HFFc6 (cell line): Measurements from ENCODE around the gene ADAMTS10. TPM values are rescaled to one million over a fixed set of nuclear protein-coding genes. Genes with fewer than 3 reads are reported as not detected.

Experiments used
- DNase-seq: peaks from one replicate; pipeline ENCODE4 v3.0.0-alpha.2; 2018
- H3K27ac Mint-ChIP-seq: 2 replicates; pipeline ENCODE4 v1.8.0; 2020; ENCODE audit warnings: mild to moderate bottlenecking, mixed read lengths
- H3K27me3 Mint-ChIP-seq: 2 replicates; pipeline ENCODE4 v1.8.0; 2021; ENCODE audit warnings: mild to moderate bottlenecking, moderate library complexity, mixed read lengths; ENCODE audit not compliant: insufficient read depth
- H3K36me3 Mint-ChIP-seq: 2 replicates; pipeline ENCODE4 v1.8.0; 2021; ENCODE audit warnings: low read depth, mixed read lengths
- H3K4me1 Mint-ChIP-seq: 2 replicates; pipeline ENCODE4 v1.8.0; 2020; ENCODE audit warnings: low read depth, mixed read lengths
- H3K4me3 Mint-ChIP-seq: 2 replicates; pipeline ENCODE4 v1.8.0; 2020; ENCODE audit warnings: mild to moderate bottlenecking, moderate library complexity, mixed read lengths
- H3K9me3 Mint-ChIP-seq: 2 replicates; pipeline ENCODE4 v1.8.0; 2020; ENCODE audit warnings: mild to moderate bottlenecking, mixed read lengths
- long read RNA-seq: library from polyadenylated mRNA; unstranded; transcript quantifications from one replicate; pipeline ENCODE4 v2.0.0, GENCODE V29; 2019
- total RNA-seq, 6 experiments: library from RNA; stranded (reverse); fragmentation: NEBNext Ultra II Directional; extraction: Animal tissue kit (Norgen Biotek cat#: 25700); gene quantifications; 2 replicates in 1 of 6; 3 replicates in 5 of 6; pipeline ENCODE4 v1.2.3, GENCODE V29; 2021
- TF ChIP-seq, protein P1 (sequence below): fragments of 200-600 bp; sonication (generic); IDR thresholded peaks from 2 replicates; pipeline ENCODE4 v1.5.0; 2021; ENCODE audit warnings: antibody characterized with exemption, mild to moderate bottlenecking

The ADAMTS10 gene
- total RNA-seq, result 1 to 10 TPM in 4 of 6 experiments, under 1 TPM in 2; 0.78 to 2.1 (median 1.5) TPM
- long read RNA-seq, result 0 reads

DNA sequence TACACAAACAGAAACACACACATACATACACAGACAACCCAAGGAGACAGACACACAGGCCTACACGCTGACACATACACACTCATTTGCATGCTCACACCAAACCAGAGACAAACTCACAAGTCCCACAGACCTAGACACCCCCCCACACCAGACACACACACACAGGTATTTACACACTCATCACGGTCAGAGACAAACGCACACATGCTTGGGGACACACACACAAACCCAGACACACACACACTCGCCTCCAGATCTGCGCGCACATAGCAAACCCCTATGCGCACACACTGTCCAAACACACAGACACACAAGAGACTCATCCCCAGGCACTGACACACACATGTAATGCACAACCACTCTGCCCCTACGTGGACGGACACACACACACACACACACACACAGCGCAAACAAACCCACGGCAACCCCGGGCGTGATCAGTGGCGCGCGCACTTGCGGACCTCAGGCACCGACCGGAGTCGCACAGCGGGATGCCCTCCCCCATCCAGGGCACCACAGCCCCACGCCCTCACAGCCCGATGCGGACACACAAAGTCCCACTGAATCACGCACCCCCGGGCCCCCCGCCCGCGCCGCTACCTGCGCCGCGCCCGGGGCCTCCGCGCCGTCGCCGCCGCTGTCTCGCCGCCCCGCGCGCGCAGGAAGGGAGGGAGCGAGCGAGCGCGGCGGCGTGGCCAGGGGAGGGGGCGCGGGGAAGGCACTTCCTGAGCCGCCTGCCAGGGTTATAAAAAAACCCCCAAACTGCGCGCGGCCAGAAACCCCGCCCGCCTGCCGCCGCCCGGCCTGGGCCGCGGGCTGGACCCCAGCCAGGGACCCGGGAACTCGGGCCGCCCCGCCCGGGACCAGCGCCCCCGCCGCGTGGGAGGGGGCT lies at the start of gene ADAMTS10:
Gene ADAMTS10 (minus strand): TSS at position 675 of the 895 bp plus-strand sequence. CDS start 5,005 bp downstream, outside the sequence.
- no peak for DNase-seq
- TF ChIP-seq, protein P1, sequence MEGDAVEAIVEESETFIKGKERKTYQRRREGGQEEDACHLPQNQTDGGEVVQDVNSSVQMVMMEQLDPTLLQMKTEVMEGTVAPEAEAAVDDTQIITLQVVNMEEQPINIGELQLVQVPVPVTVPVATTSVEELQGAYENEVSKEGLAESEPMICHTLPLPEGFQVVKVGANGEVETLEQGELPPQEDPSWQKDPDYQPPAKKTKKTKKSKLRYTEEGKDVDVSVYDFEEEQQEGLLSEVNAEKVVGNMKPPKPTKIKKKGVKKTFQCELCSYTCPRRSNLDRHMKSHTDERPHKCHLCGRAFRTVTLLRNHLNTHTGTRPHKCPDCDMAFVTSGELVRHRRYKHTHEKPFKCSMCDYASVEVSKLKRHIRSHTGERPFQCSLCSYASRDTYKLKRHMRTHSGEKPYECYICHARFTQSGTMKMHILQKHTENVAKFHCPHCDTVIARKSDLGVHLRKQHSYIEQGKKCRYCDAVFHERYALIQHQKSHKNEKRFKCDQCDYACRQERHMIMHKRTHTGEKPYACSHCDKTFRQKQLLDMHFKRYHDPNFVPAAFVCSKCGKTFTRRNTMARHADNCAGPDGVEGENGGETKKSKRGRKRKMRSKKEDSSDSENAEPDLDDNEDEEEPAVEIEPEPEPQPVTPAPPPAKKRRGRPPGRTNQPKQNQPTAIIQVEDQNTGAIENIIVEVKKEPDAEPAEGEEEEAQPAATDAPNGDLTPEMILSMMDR, result no peak
- Mint-ChIP-seq H3K27ac (peak within 1 kb of the TSS; percentile 53), H3K4me3 (peak within 1 kb of the TSS; percentile 84), H3K36me3 (no peaks in the 10 kb centered on the region), H3K4me1 (peaks cover 38% of the 10 kb centered on the region), H3K27me3 (peaks cover 2% of the 10 kb centered on the region; the same call in 1 of the 2 replicates), H3K9me3 (no peaks in the 10 kb centered on the region)

DNA sequence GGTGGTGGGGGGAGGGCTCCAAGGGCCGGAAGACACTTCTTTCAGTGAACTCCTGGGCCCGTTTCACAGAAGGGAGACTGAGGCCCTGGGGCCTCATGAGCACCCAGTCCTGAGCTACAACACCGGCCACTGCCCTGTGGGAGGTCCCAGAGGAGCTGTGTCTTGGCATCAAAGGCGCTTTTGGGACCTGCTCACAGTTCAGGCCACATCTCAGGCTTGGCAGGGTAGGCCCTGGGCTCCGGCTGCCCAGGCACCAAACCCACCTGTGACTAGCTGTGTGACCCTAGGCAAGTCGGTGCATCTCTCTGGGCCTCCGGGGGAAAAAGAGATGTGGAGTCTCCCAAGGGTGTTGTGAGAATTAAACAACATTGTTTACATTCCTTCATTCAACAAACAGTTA lies 49.4 kb upstream of the ADAMTS10 start:
- peaks cover 14% of the 10 kb centered on the region for H3K27me3 Mint-ChIP-seq
- TF ChIP-seq, protein P1, result no peak
- H3K4me3 Mint-ChIP-seq, result no peak overlapping the region
- no peak overlapping the region for H3K27ac Mint-ChIP-seq
- no peak for DNase-seq
- no peaks in the 10 kb centered on the region for H3K36me3 Mint-ChIP-seq
- H3K4me1 Mint-ChIP-seq, result no peaks in the 10 kb centered on the region
- peaks cover 5% of the 10 kb centered on the region; the same call in 1 of the 2 replicates for H3K9me3 Mint-ChIP-seq

DNA sequence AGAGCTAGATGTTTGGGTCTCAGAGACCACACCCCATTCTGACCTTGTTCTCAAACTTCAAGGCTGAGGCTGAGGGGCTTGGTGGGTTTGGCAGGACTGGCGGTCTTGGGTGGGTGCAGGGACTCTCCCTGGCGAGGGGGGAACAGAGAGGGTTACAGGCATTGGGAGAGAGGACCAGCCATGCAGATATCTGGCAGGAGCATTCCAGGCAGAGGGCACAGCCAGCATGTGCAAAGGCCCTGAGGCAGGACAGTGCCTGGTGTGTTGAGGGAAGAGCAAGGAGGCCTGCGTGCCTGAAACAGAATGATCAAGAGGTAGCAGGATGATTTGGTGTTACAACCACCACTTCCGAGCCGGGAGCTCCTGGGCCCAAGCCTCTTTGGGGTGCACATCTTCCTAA lies 47.4 kb upstream of the ADAMTS10 start:
- H3K36me3 Mint-ChIP-seq, result no peaks in the 10 kb centered on the region
- no peak overlapping the region for H3K4me3 Mint-ChIP-seq
- no peak for DNase-seq
- H3K9me3 Mint-ChIP-seq, result peaks cover 5% of the 10 kb centered on the region; the same call in 1 of the 2 replicates
- TF ChIP-seq, protein P1, result no peak
- H3K27me3 Mint-ChIP-seq, result peaks cover 15% of the 10 kb centered on the region
- H3K27ac Mint-ChIP-seq, result no peak overlapping the region
- H3K4me1 Mint-ChIP-seq, result no peaks in the 10 kb centered on the region

DNA sequence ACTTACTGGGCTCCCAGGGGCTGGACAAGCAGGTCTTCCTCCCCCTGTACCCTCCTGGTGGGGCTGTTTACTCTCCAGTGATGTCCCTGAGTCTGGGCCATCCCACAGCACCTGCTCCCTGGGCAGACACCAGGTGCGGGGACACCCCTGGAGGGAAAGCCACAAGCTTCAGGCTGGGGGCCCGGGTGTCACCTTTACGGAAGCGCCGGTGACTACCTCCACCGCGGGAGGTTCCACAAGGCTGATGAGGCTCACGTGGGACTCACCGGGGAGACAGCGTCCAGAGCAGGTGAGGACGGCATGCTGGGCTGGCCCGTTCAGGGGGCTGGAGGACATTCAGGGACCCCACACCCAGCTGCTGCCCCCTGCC lies 44.8 kb upstream of the ADAMTS10 start:
- H3K9me3 Mint-ChIP-seq, result no peaks in the 10 kb centered on the region
- H3K27ac Mint-ChIP-seq, result no peak overlapping the region
- no peak overlapping the region for H3K4me3 Mint-ChIP-seq
- H3K27me3 Mint-ChIP-seq, result peaks cover 22% of the 10 kb centered on the region
- DNase-seq, result no peak
- TF ChIP-seq, protein P1, result no peak
- H3K36me3 Mint-ChIP-seq, result no peaks in the 10 kb centered on the region
- no peaks in the 10 kb centered on the region for H3K4me1 Mint-ChIP-seq

DNA sequence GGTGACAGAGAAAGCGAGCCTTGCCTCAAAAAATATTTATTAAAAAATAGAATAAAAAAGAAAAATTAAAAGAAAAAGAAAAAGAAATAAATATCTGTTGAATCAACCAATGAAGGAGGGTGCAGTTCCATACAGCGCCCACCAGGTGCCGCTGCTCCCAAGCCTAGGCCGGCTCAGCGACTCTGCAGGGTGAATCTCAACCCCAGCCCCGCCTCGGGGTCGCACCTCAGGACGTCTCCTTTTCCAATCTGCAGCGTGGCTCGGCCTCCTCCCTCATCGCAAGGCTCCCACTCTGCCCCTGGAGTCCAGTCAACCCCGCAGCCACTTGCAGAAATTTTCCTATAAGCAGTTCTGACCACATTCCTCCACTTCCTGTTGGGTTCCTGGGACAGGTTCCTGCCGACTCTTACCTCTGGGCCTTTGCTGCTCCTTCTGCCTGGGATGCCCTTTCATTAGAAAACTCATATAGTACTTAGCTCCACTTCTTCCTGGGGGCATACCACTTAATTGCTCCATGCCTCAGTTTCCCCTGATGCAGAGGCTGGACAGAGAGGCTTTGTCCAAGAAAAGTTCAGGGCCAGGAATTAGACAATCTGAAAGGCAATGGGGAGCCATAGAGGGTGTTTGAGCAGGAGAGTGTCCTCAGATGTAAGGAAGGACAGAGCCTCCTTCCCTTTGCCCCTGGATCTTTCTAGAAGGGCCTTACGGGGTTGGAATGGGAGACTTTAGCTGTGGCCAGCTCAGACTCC lies 44.2 kb upstream of the ADAMTS10 start:
- peak overlapping the region; percentile 37; the same call in 1 of the 2 replicates for H3K4me3 Mint-ChIP-seq
- H3K9me3 Mint-ChIP-seq, result no peaks in the 10 kb centered on the region
- peaks cover 24% of the 10 kb centered on the region for H3K27me3 Mint-ChIP-seq

More for the DNA sequence above, 44.2 kb upstream of the ADAMTS10 start:
- TF ChIP-seq, protein P1, result peak; percentile 100
- H3K27ac Mint-ChIP-seq, result no peak overlapping the region
- H3K4me1 Mint-ChIP-seq, result no peaks in the 10 kb centered on the region
- peak; percentile 8 for DNase-seq
- no peaks in the 10 kb centered on the region for H3K36me3 Mint-ChIP-seq
